K562 (cell line): Measurements from ENCODE around the gene COL13A1. TPM values are rescaled to one million over a fixed set of nuclear protein-coding genes. Genes with fewer than 3 reads are reported as not detected.
A peak's percentile ranks its signal among the peaks of the same experiment; 100 is the strongest.

ENCODE experiments used
- ATAC-seq: fragments of 200-7000 bp; cut with Tn5 transposase; 3 replicates; pipeline ENCODE4 v1.9.1; 2020; ENCODE audit warnings: moderate library complexity
- BruUV-seq: library from RNA; stranded (reverse); fragments of 400-500 nt; replicated peaks from 2 replicates; lab custom pipeline; 2021; lab: Mats Ljungman, UMichigan
- CTCF ChIA-PET: fragments of 300-600 bp; formaldehyde crosslinking; extraction: SDS; loops from one replicate; lab custom pipeline; 2021; ENCODE audit warnings: low intra/inter-chr PET ratio; lab: Yijun Ruan, JAX
- POLR2A ChIA-PET: fragments of 300-600, 350-650 bp; sonication (Branson Sonifier 250); formaldehyde crosslinking; extraction: SDS; loops from one replicate; lab custom pipeline; 2021; ENCODE audit warnings: antibody characterized with exemption, inconsistent platforms; lab: Yijun Ruan, JAX
- DNase-seq, 4 experiments: peaks; one replicate each; pipeline versions ENCODE4 v3.0.0 to v3.0.0-alpha.2; 2011 to 2018; ENCODE audit warnings: low spot score in 3 of 4, mixed read lengths in 3 of 4; ENCODE audit errors: extremely low read depth in 1 of 4
- FAIRE-seq: peaks from 2 replicates; lab custom pipeline; 2011; peaks lifted over from hg19 to GRCh38; lab: Jason Lieb, UNC
- H2AFZ ChIP-seq: 2 replicates; pipeline ENCODE4 v1.6.0; 2011; ENCODE audit warnings: low read depth, low read length, control low read depth, inconsistent platforms
- H3K27ac ChIP-seq: fragments of 200-600 bp; 3 replicates; pipeline ENCODE4 v1.8.0; 2011; ENCODE audit warnings: low read depth, mild to moderate bottlenecking, control low read depth, inconsistent platforms, low read length, moderate library complexity, mixed read lengths; ENCODE audit errors: extremely low read depth
- H3K27me3 ChIP-seq, 2 experiments: fragments of 300-600 bp in 1 of 2; 2 replicates in 1 of 2; 3 replicates in 1 of 2; pipeline versions ENCODE4 v1.6.0 to v1.8.0; 2011; ENCODE audit warnings: inconsistent platforms in 2 of 2, low read length in 2 of 2, mild to moderate bottlenecking in 1 of 2, mixed read lengths in 1 of 2, moderate library complexity in 1 of 2; ENCODE audit not compliant: control insufficient read depth in 2 of 2, insufficient read depth in 2 of 2
- H3K36me3 ChIP-seq: fragments of 300-600 bp; 3 replicates; pipeline ENCODE4 v1.8.0; 2011; ENCODE audit warnings: mild to moderate bottlenecking, low read length, inconsistent platforms; ENCODE audit not compliant: control insufficient read depth, insufficient read depth
- H3K4me1 ChIP-seq, 2 experiments: fragments of 200-600 bp in 1 of 2; replicated peaks in 1 of 2; 2 replicates in 1 of 2; 3 replicates in 1 of 2; pipeline versions ENCODE4 v1.5.1 to v1.8.0; 2011; ENCODE audit warnings: inconsistent platforms in 2 of 2, low read length in 2 of 2, mild to moderate bottlenecking in 1 of 2, mixed read lengths in 1 of 2, moderate library complexity in 1 of 2; ENCODE audit not compliant: control insufficient read depth in 2 of 2, insufficient read depth in 2 of 2
- H3K4me2 ChIP-seq: 2 replicates; pipeline ENCODE4 v1.6.1; 2011; ENCODE audit warnings: low read length, control low read depth, inconsistent platforms, mixed read lengths; ENCODE audit not compliant: insufficient read depth
- H3K4me3 ChIP-seq: fragments of 200-600 bp; sonication (generic), shearing (Covaris generic); 2 replicates; pipeline ENCODE4 v1.5.1; 2016; ENCODE audit warnings: control low read depth, inconsistent platforms
- H3K79me2 ChIP-seq: fragments of 200-600 bp; 3 replicates; pipeline ENCODE4 v1.8.0; 2011; ENCODE audit warnings: low read length, inconsistent platforms; ENCODE audit not compliant: control insufficient read depth, insufficient read depth
- H3K9ac ChIP-seq, 2 experiments: 2 replicates each; pipeline versions ENCODE4 v1.6.0 to v1.6.1; 2011; ENCODE audit warnings: low read depth in 2 of 2, low read length in 2 of 2, control low read depth in 1 of 2, inconsistent platforms in 1 of 2, mild to moderate bottlenecking in 1 of 2, mixed read lengths in 1 of 2; ENCODE audit not compliant: insufficient read depth in 1 of 2
- H3K9me1 ChIP-seq: one replicate; pipeline ENCODE4 v1.6.0; 2011; ENCODE audit warnings: inconsistent platforms, mild to moderate bottlenecking, low read length, moderate library complexity; ENCODE audit not compliant: control insufficient read depth, insufficient read depth
- H3K9me3 ChIP-seq: replicated peaks from 2 replicates; pipeline ENCODE4 v1.5.1; 2011; ENCODE audit warnings: low read depth, low read length, inconsistent platforms; ENCODE audit not compliant: control insufficient read depth, insufficient read depth
- H4K20me1 ChIP-seq: replicated peaks from 2 replicates; pipeline ENCODE4 v1.6.1; 2011; ENCODE audit warnings: low read length, inconsistent platforms, mixed read lengths; ENCODE audit not compliant: control insufficient read depth, insufficient read depth
- ATF7 ChIP-seq: fragments of 450-650 bp; IDR thresholded peaks from 2 replicates; pipeline ENCODE4 v1.7.1; 2014; ENCODE audit warnings: mild to moderate bottlenecking, moderate library complexity
- GABPB1 ChIP-seq: sonication (generic); formaldehyde crosslinking; IDR thresholded peaks from 2 replicates; pipeline ENCODE4 v1.8.0; 2022; ENCODE audit warnings: mild to moderate bottlenecking, missing genetic modification reagents
- KAT7 ChIP-seq: sonication (generic); formaldehyde crosslinking; IDR thresholded peaks from 2 replicates; pipeline ENCODE4 v1.8.0; 2022; ENCODE audit warnings: missing genetic modification reagents, mild to moderate bottlenecking, borderline replicate concordance
- KLF1 ChIP-seq: fragments of 450-650 bp; IDR thresholded peaks from 2 replicates; pipeline ENCODE4 v1.6.1; 2016; ENCODE audit warnings: missing genetic modification characterization, missing compliant biosample characterization
- LARP7 ChIP-seq: fragments of 450-650 bp; IDR thresholded peaks from 2 replicates; pipeline ENCODE4 v1.6.1; 2016
- RBM15 ChIP-seq: fragments of 200-400 bp; formaldehyde crosslinking; IDR thresholded peaks from 2 replicates; pipeline ENCODE4 v1.6.1; 2018; ENCODE audit warnings: mild to moderate bottlenecking, low read length, moderate library complexity; ENCODE audit not compliant: insufficient read depth
- ZNF121 ChIP-seq: sonication (generic); formaldehyde crosslinking; conservative IDR thresholded peaks from 2 replicates; pipeline ENCODE4 v1.8.0; 2022; ENCODE audit warnings: missing genetic modification reagents
- ZNF347 ChIP-seq: fragments of 450-650 bp; formaldehyde crosslinking; IDR thresholded peaks from 2 replicates; pipeline ENCODE4 v1.4.0; 2020; ENCODE audit warnings: low read depth, mild to moderate bottlenecking, moderate library complexity
- ZNF699 ChIP-seq: fragments of 250-450 bp; sonication (Bioruptor Pico); IDR thresholded peaks from 2 replicates; pipeline ENCODE4 v1.8.0; 2021; ENCODE audit warnings: mild to moderate bottlenecking, moderate library complexity; ENCODE audit not compliant: insufficient replicate concordance
- ZNF77 ChIP-seq: fragments of 250-450 bp; sonication (Bioruptor Pico); IDR thresholded peaks from 2 replicates; pipeline ENCODE4 v1.5.0; 2020
- WGBS: fragments of 100-300 bp; shearing (Covaris generic); methylation state at CpG from one replicate; pipeline ENCODE4 v1.1.6; 2016; ENCODE audit warnings: low coverage, mixed read lengths; ENCODE audit not compliant: insufficient coverage; ENCODE audit errors: missing lambda C conversion rate; 5-methylcytosine and 5-hydroxymethylcytosine counted together
- in situ Hi-C: fragments of 300-500 bp; cut with MboI; formaldehyde crosslinking; loops from 4 replicates; pipeline ENCODE4 v1.15.0; 2018; ENCODE audit warnings: inconsistent platforms, mixed read lengths
- intact Hi-C: fragments of 100-400 bp; cut with micrococcal nuclease; formaldehyde crosslinking; loops from 2 replicates; pipeline ENCODE4 v1.14.2; 2022
- polyA plus RNA-seq, 8 experiments: library from polyadenylated mRNA; depleted of rRNA in 4 of 8; stranded (reverse) in 5 of 8; unstranded in 3 of 8; fragments of >200 nt; fragmentation: Nextera tagmentation in 2 of 8; fragmentation: Illumina TruSeq in 1 of 8; extraction: Ambion mirVana in 2 of 8; extraction: Trizol in 1 of 8; gene quantifications; 2 replicates each; pipeline versions ENCODE4 v1.2.1 to v1.2.3, GENCODE V29; 2011 to 2014; ENCODE audit warnings: inconsistent platforms in 1 of 8, missing spikeins in 1 of 8
- total RNA-seq, 7 experiments: library from RNA; depleted of rRNA in 6 of 7; stranded (reverse); fragments of >200 nt in 6 of 7; fragmentation: Illumina TruSeq in 2 of 7; extraction: Trizol in 2 of 7; gene quantifications; 2 replicates each; pipeline versions ENCODE4 v1.2.1 to v1.2.3, GENCODE V29; 2011 to 2021; ENCODE audit warnings: low replicate concordance in 1 of 7
- TF ChIP-seq, protein P1 (sequence below): fragments of 450-650 bp; IDR thresholded peaks from 2 replicates; pipeline ENCODE4 v1.6.1; 2016; ENCODE audit warnings: borderline replicate concordance
- TF ChIP-seq, protein P2 (sequence below): sonication (generic); formaldehyde crosslinking; IDR thresholded peaks from 2 replicates; pipeline ENCODE4 v1.9.0; 2022; ENCODE audit warnings: mild to moderate bottlenecking, missing genetic modification reagents
- TF ChIP-seq, protein P3 (sequence below): IDR thresholded peaks from 2 replicates; pipeline ENCODE4 v1.6.1; 2014; ENCODE audit warnings: antibody characterized with exemption

Gene COL13A1
- total and polyA plus RNA-seq, 9 of the 15 experiments (the other 6 are each of a cell fraction or from before 2014, with no cell fraction given), result not detected

DNA sequence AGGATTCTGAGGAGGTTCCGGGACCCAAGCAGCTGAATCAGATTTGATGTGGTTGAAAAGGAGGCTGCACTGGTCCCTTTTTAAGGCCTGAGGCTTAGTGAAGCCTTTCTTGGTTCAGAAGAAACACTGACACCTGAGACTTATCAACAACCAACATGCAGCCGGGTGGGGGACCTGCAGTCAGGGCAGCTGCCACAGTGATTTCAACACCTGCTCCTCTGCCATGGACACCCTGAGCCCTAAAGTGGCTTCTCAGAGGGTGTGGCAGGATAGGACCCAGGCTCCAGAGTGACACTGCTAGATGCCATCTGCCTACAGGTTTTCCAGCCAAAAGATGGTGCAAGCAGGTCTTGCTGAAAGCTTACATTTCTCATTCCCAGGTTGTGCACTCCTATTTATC, 99.3 kb downstream of the COL13A1 start (continued):
- TF ChIP-seq, protein P1, sequence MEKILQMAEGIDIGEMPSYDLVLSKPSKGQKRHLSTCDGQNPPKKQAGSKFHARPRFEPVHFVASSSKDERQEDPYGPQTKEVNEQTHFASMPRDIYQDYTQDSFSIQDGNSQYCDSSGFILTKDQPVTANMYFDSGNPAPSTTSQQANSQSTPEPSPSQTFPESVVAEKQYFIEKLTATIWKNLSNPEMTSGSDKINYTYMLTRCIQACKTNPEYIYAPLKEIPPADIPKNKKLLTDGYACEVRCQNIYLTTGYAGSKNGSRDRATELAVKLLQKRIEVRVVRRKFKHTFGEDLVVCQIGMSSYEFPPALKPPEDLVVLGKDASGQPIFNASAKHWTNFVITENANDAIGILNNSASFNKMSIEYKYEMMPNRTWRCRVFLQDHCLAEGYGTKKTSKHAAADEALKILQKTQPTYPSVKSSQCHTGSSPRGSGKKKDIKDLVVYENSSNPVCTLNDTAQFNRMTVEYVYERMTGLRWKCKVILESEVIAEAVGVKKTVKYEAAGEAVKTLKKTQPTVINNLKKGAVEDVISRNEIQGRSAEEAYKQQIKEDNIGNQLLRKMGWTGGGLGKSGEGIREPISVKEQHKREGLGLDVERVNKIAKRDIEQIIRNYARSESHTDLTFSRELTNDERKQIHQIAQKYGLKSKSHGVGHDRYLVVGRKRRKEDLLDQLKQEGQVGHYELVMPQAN, result no peak
- TF ChIP-seq RBM15, result no peak
- no peak for TF ChIP-seq GABPB1 (CRISPR knock-in tag)
- TF ChIP-seq ZNF347 (CRISPR knock-in tag), result no peak

DNA sequence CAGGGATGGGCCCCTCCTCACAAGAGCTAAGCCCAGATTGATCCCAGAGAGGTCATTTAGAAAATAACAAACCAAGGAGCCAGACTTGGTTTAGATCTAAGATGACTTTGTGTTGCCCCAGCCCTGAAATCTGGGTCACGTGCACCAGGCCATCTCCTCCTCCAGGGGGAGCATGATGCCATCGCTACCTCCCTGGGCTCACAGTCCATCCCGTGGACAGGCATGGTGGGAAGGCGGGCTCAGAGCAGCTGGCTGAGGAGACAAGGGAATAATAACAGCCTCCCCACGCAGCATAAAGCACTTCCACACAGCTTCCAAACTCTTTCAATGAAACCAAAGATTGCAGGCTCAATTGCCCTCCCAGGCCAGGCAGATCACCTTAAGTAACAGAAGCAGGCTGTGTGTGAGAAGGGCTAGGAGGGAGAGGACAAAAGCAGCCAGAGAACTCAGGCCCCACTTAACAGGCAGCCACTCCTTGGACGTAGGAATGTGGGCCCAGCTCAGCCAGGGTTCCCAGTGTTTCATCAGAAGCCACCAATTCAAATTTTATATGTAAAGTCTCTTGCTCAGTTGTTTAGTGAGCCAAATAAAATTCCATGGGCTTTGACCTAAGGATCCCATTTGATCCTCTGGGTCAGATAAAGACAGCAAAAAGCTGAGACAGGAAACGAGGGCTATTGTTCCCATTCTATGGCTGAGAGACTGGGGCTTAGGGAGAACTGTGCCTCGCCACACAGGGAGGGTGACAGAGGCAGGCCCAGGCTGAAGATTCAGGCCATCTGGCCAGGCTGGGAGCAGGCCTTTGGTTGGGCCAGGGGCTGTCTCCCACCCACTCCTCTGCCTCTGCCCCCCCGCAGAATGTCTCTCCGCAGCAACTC, 100.2 kb downstream of the COL13A1 start:
- no peaks in the 10 kb centered on the region for H3K79me2 ChIP-seq
- intact Hi-C loops (no loop called here), in situ Hi-C loops (no loop called here)
- no peak overlapping the region for H3K4me2 ChIP-seq
- no peaks in the 10 kb centered on the region for H3K4me1 ChIP-seq
- no peaks in the 10 kb centered on the region for H3K36me3 ChIP-seq
- H3K9me1 ChIP-seq, result no peaks in the 10 kb centered on the region
- ChIA-PET POLR2A (interaction anchor here (0.7 to 1.2 kb wide), 3 partner anchors 9 to 116 kb away, joined by 3 read pairs; no protein-coding TSS in a partner anchor), CTCF (interaction anchor here (0.5 kb wide), 1 partner anchor 12 kb away, joined by 3 read pairs; no protein-coding TSS in a partner anchor)
- peaks cover 11 to 40% of the 10 kb centered on the region in 2 experiments; a peak in 3 of 5 replicates for H3K27me3 ChIP-seq
- BruUV-seq, result no TSS peak
- WGBS, result 0% methylated on average over 10 of the region's 10 CpGs
- H3K27ac ChIP-seq, result no peak overlapping the region
- H2AFZ ChIP-seq, result no peak overlapping the region
- H4K20me1 ChIP-seq, result peaks cover 6% of the 10 kb centered on the region; the same call in 1 of the 2 replicates
- no peaks in the 10 kb centered on the region for H3K9me3 ChIP-seq
- peak; percentile 36 to 82 (median 78) for DNase-seq
- H3K4me3 ChIP-seq, result no peak overlapping the region
- ATAC-seq, result peak; percentile 94
- peak; percentile 92 for FAIRE-seq
- no peak overlapping the region for H3K9ac ChIP-seq
- TF ChIP-seq ZNF77, result no peak
- TF ChIP-seq KAT7, result no peak
- TF ChIP-seq ATF7, result no peak
- TF ChIP-seq ZNF121 (CRISPR knock-in tag), result no peak
- TF ChIP-seq KLF1 (tag), result no peak
- TF ChIP-seq, protein P2, sequence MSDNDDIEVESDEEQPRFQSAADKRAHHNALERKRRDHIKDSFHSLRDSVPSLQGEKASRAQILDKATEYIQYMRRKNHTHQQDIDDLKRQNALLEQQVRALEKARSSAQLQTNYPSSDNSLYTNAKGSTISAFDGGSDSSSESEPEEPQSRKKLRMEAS (CRISPR knock-in tag), result no peak
- TF ChIP-seq, protein P3, sequence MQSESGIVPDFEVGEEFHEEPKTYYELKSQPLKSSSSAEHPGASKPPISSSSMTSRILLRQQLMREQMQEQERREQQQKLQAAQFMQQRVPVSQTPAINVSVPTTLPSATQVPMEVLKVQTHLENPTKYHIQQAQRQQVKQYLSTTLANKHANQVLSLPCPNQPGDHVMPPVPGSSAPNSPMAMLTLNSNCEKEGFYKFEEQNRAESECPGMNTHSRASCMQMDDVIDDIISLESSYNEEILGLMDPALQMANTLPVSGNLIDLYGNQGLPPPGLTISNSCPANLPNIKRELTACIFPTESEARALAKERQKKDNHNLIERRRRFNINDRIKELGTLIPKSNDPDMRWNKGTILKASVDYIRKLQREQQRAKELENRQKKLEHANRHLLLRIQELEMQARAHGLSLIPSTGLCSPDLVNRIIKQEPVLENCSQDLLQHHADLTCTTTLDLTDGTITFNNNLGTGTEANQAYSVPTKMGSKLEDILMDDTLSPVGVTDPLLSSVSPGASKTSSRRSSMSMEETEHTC, result peak; percentile 61; the same call in 1 of the 2 replicates
- TF ChIP-seq ZNF699 (CRISPR knock-in tag), result no peak
- TF ChIP-seq LARP7, result no peak
